ENCODE measurements around the gene PHF3. TPM values are rescaled to one million over a fixed set of nuclear protein-coding genes. Genes with fewer than 3 reads are reported as not detected.

Gene PHF3
- total and polyA plus RNA-seq, 2 experiments from 2014 or later, result 15.3 to 34.7 TPM

- H3K4me2 ChIP-seq (ENCODE audit: unreplicated experiment), result no peak overlapping the region
- H4K20me1 ChIP-seq (ENCODE audit: insufficient read depth), result peaks cover 15% of the 10 kb centered on the region; the same call in 1 of the 2 replicates
- peaks cover 26% of the 10 kb centered on the region for H3K4me1 ChIP-seq (ENCODE audit: insufficient read depth)
- peaks cover 6% of the 10 kb centered on the region; the same call in 1 of the 2 replicates for H3F3A ChIP-seq (ENCODE audit: insufficient read depth)
- no peak overlapping the region for H3K9ac ChIP-seq
- H3K79me2 ChIP-seq (ENCODE audit: insufficient read depth), result peaks cover 100% of the 10 kb centered on the region
- peak; percentile 25 for DNase-seq
- WGBS, 2 experiments (ENCODE audit: low coverage in 1 of 2, low lambda C conversion rate in 2 of 2, missing lambda C conversion rate in 2 of 2), result 34 to 42% methylated on average over 2 of the region's 2 CpGs
- no peaks in the 10 kb centered on the region for H3K9me3 ChIP-seq (ENCODE audit: low read depth)
- no peaks in the 10 kb centered on the region for H3K9me2 ChIP-seq (ENCODE audit: insufficient read depth)
- H3K27ac ChIP-seq, result no peak overlapping the region
- peaks cover 7% of the 10 kb centered on the region; the same call in 1 of the 2 replicates for H3K36me3 ChIP-seq (ENCODE audit: low read depth)
- no peaks in the 10 kb centered on the region for H3K27me3 ChIP-seq (replicated peaks; ENCODE audit: insufficient read depth)
- TF ChIP-seq EZH2 (IDR thresholded peaks at IDR 0.05; ENCODE audit: insufficient read depth, poor library complexity, severe bottlenecking) (no peak), EZH2phosphoT487 (IDR thresholded peaks at IDR 0.05; ENCODE audit: insufficient read depth, low read depth) (no peak)
- H2AFZ ChIP-seq, result no peak overlapping the region
- H3K4me3 ChIP-seq, result no peak overlapping the region
- in situ Hi-C loops (cut with MboI), result no loop called here
Measured at GRCh38 chr6:63649269-63649668, 13.7 kb downstream of the PHF3 start.

- no peak overlapping the region for H3K27ac ChIP-seq
- TF ChIP-seq EZH2phosphoT487 (IDR thresholded peaks at IDR 0.05; ENCODE audit: insufficient read depth, low read depth), result no peak
- no peak for TF ChIP-seq EZH2 (IDR thresholded peaks at IDR 0.05; ENCODE audit: insufficient read depth, poor library complexity, severe bottlenecking)
- peaks cover 21% of the 10 kb centered on the region for H3K4me1 ChIP-seq (ENCODE audit: insufficient read depth)
- in situ Hi-C loops (cut with MboI), result no loop called here
- DNase-seq, result no peak
- peaks cover 100% of the 10 kb centered on the region for H3K79me2 ChIP-seq (ENCODE audit: insufficient read depth)
- no peak overlapping the region for H3K4me3 ChIP-seq
- H3K4me2 ChIP-seq (ENCODE audit: unreplicated experiment), result no peak overlapping the region
- peaks cover 15% of the 10 kb centered on the region; the same call in 1 of the 2 replicates for H4K20me1 ChIP-seq (ENCODE audit: insufficient read depth)
- H3K9ac ChIP-seq, result no peak overlapping the region
- no peaks in the 10 kb centered on the region for H3K9me3 ChIP-seq (ENCODE audit: low read depth)
- H3K9me2 ChIP-seq (ENCODE audit: insufficient read depth), result no peaks in the 10 kb centered on the region
- H3K27me3 ChIP-seq (replicated peaks; ENCODE audit: insufficient read depth), result no peaks in the 10 kb centered on the region
- H3F3A ChIP-seq (ENCODE audit: insufficient read depth), result peaks cover 6% of the 10 kb centered on the region; the same call in 1 of the 2 replicates
- H2AFZ ChIP-seq, result no peak overlapping the region
- peaks cover 7% of the 10 kb centered on the region; the same call in 1 of the 2 replicates for H3K36me3 ChIP-seq (ENCODE audit: low read depth)
Measured at GRCh38 chr6:63649847-63650265, 14.3 kb downstream of the PHF3 start.

- H3F3A ChIP-seq (ENCODE audit: insufficient read depth), result no peaks in the 10 kb centered on the region
- in situ Hi-C loops (cut with MboI), result no loop called here
- peaks cover 15% of the 10 kb centered on the region; the same call in 1 of the 2 replicates for H4K20me1 ChIP-seq (ENCODE audit: insufficient read depth)
- H3K27me3 ChIP-seq (replicated peaks; ENCODE audit: insufficient read depth), result no peaks in the 10 kb centered on the region
- H3K4me1 ChIP-seq (ENCODE audit: insufficient read depth), result peaks cover 12% of the 10 kb centered on the region
- no peak overlapping the region for H3K4me2 ChIP-seq (ENCODE audit: unreplicated experiment)
- DNase-seq, result no peak
- H3K9me3 ChIP-seq (ENCODE audit: low read depth), result no peaks in the 10 kb centered on the region
- H3K27ac ChIP-seq, result no peak overlapping the region
- peaks cover 100% of the 10 kb centered on the region for H3K79me2 ChIP-seq (ENCODE audit: insufficient read depth)
- no peak overlapping the region for H2AFZ ChIP-seq
- no peak overlapping the region for H3K4me3 ChIP-seq
- no peaks in the 10 kb centered on the region for H3K36me3 ChIP-seq (ENCODE audit: low read depth)
- H3K9me2 ChIP-seq (ENCODE audit: insufficient read depth), result no peaks in the 10 kb centered on the region
- no peak overlapping the region for H3K9ac ChIP-seq
- TF ChIP-seq EZH2 (IDR thresholded peaks at IDR 0.05; ENCODE audit: insufficient read depth, poor library complexity, severe bottlenecking) (no peak), EZH2phosphoT487 (IDR thresholded peaks at IDR 0.05; ENCODE audit: insufficient read depth, low read depth) (no peak)
- WGBS, 2 experiments (ENCODE audit: low coverage in 1 of 2, low lambda C conversion rate in 2 of 2, missing lambda C conversion rate in 2 of 2), result 76 to 85% methylated on average over 2 of the region's 2 CpGs
Measured at GRCh38 chr6:63652980-63653379, 17.4 kb downstream of the PHF3 start.

- DNase-seq, result no peak
- in situ Hi-C loops (cut with MboI), result no loop called here
- Histone ChIP-seq H3K9me3 (ENCODE audit: low read depth) (no peaks in the 10 kb centered on the region), H3K4me1 (ENCODE audit: insufficient read depth) (peaks cover 13% of the 10 kb centered on the region), H4K20me1 (ENCODE audit: insufficient read depth) (peaks cover 13% of the 10 kb centered on the region), H2AFZ (no peak overlapping the region), H3K9ac (no peak overlapping the region), H3K27ac (no peak overlapping the region), H3K9me2 (ENCODE audit: insufficient read depth) (no peaks in the 10 kb centered on the region), H3K4me3 (no peak overlapping the region), H3K4me2 (ENCODE audit: unreplicated experiment) (no peak overlapping the region), H3K36me3 (ENCODE audit: low read depth) (no peaks in the 10 kb centered on the region), H3K27me3 (replicated peaks; ENCODE audit: insufficient read depth) (no peaks in the 10 kb centered on the region), H3K79me2 (ENCODE audit: insufficient read depth) (peaks cover 96% of the 10 kb centered on the region), H3F3A (ENCODE audit: insufficient read depth) (peaks cover 20% of the 10 kb centered on the region)
- WGBS, 2 experiments (ENCODE audit: low coverage in 1 of 2, low lambda C conversion rate in 2 of 2, missing lambda C conversion rate in 2 of 2), result 64 to 65% methylated on average over 1 of the region's 1 CpG
- TF ChIP-seq EZH2phosphoT487 (IDR thresholded peaks at IDR 0.05; ENCODE audit: insufficient read depth, low read depth) (no peak), EZH2 (IDR thresholded peaks at IDR 0.05; ENCODE audit: insufficient read depth, poor library complexity, severe bottlenecking) (no peak)
Measured at GRCh38 chr6:63660757-63661156, 25.2 kb downstream of the PHF3 start.

- H3K9me2 ChIP-seq (ENCODE audit: insufficient read depth), result no peaks in the 10 kb centered on the region
- 96 to 100% methylated on average over 5 of the region's 5 CpGs for WGBS, 2 experiments (ENCODE audit: low coverage in 1 of 2, low lambda C conversion rate in 2 of 2, missing lambda C conversion rate in 2 of 2)
- H3F3A ChIP-seq (ENCODE audit: insufficient read depth), result peaks cover 20% of the 10 kb centered on the region
- H3K4me2 ChIP-seq (ENCODE audit: unreplicated experiment), result no peak overlapping the region
- H3K4me1 ChIP-seq (ENCODE audit: insufficient read depth), result peaks cover 13% of the 10 kb centered on the region
- no peak for TF ChIP-seq EZH2 (IDR thresholded peaks at IDR 0.05; ENCODE audit: insufficient read depth, poor library complexity, severe bottlenecking)
- TF ChIP-seq EZH2phosphoT487 (IDR thresholded peaks at IDR 0.05; ENCODE audit: insufficient read depth, low read depth), result no peak
- no peak overlapping the region for H3K27ac ChIP-seq
- no peaks in the 10 kb centered on the region for H3K27me3 ChIP-seq (replicated peaks; ENCODE audit: insufficient read depth)
- no peak overlapping the region for H3K4me3 ChIP-seq
- in situ Hi-C loops (cut with MboI), result no loop called here
- no peak overlapping the region for H3K9ac ChIP-seq
- H4K20me1 ChIP-seq (ENCODE audit: insufficient read depth), result peaks cover 11% of the 10 kb centered on the region
- H3K79me2 ChIP-seq (ENCODE audit: insufficient read depth), result peaks cover 96% of the 10 kb centered on the region
- no peaks in the 10 kb centered on the region for H3K36me3 ChIP-seq (ENCODE audit: low read depth)
- H2AFZ ChIP-seq, result no peak overlapping the region
- no peak for DNase-seq
- H3K9me3 ChIP-seq (ENCODE audit: low read depth), result no peaks in the 10 kb centered on the region
Measured at GRCh38 chr6:63661769-63662168, 26.2 kb downstream of the PHF3 start.
